ENCODE measurements around the gene SH3BGR. TPM values are rescaled to one million over a fixed set of nuclear protein-coding genes. Genes with fewer than 3 reads are reported as not detected.
"Not testable (repeated sequence)": the region's sequence is repeated elsewhere in the genome, so short reads cannot be mapped to it uniquely, and the experiment has no call there.

Gene SH3BGR
- total RNA-seq = 1 to 10 TPM; 3.3 to 6.3 (median 5.0) TPM

DNA sequence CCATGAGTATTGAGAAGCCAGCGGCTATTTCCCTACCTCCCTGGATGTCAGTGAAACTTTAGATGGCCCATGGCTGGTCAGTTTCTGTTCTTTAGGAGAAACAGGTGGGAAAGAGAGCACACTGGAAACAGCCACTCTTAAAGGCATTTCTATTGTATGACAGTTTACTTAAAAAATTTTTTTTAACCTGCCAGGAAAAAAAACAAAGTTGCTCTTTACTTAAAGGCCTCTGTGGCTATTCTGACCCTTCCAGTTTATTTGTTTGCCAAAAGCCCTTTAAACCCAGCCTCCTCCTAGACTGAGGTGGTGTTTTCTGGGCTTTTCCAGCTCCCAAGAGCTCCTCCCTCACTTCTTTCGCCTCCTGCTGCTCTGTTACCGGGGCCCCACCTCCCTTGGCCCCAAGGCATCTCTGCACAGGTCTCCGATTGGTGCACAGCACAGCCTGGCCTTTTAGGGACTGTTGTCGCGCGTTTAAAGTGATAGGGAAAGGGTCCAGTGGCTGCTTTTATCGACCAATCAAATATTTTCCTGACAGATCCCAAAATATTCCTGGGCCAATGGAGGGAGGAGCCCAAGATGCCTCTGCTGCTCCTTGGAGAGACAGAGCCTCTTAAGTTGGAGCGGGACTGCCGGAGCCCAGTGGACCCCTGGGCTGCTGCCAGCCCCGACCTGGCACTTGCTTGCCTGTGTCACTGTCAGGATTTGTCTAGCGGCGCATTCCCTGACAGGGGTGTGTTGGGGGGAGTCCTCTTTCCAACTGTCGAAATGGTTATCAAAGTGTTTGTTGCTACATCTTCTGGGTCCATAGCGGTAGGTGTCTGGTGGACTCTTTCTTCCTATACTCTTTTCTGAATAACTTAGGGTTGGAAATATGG is at the start of gene SH3BGR:
Gene SH3BGR (plus strand): TSS at position 639 of the 875 bp plus-strand sequence. CDS start 127 bp downstream, at position 766.
- no peaks in the 10 kb centered on the region for H3K4me1 ChIP-seq
- TF ChIP-seq POLR2AphosphoS5 (IDR thresholded peaks at IDR 0.05) = no peak
- no peak for TF ChIP-seq POLR2A (IDR thresholded peaks at IDR 0.05)
- TF ChIP-seq, protein P1, sequence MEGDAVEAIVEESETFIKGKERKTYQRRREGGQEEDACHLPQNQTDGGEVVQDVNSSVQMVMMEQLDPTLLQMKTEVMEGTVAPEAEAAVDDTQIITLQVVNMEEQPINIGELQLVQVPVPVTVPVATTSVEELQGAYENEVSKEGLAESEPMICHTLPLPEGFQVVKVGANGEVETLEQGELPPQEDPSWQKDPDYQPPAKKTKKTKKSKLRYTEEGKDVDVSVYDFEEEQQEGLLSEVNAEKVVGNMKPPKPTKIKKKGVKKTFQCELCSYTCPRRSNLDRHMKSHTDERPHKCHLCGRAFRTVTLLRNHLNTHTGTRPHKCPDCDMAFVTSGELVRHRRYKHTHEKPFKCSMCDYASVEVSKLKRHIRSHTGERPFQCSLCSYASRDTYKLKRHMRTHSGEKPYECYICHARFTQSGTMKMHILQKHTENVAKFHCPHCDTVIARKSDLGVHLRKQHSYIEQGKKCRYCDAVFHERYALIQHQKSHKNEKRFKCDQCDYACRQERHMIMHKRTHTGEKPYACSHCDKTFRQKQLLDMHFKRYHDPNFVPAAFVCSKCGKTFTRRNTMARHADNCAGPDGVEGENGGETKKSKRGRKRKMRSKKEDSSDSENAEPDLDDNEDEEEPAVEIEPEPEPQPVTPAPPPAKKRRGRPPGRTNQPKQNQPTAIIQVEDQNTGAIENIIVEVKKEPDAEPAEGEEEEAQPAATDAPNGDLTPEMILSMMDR (IDR thresholded peaks at IDR 0.05) = no peak
- intact Hi-C loops (cut with DNase I; ENCODE audit: low total_unique reads) = no loop called here
- peak within 1 kb of the TSS; percentile 1 to 63 (median 44) for H3K4me3 ChIP-seq
- H3K36me3 ChIP-seq = no peaks in the 10 kb centered on the region
- peak; percentile 64 to 86 for DNase-seq (ENCODE audit: low spot score in 2 of 2)
- H3K9me3 ChIP-seq = no peaks in the 10 kb centered on the region
- peak within 1 kb of the TSS; percentile 86 to 88 for H3K27ac ChIP-seq
- H3K27me3 ChIP-seq = no peaks in the 10 kb centered on the region

DNA sequence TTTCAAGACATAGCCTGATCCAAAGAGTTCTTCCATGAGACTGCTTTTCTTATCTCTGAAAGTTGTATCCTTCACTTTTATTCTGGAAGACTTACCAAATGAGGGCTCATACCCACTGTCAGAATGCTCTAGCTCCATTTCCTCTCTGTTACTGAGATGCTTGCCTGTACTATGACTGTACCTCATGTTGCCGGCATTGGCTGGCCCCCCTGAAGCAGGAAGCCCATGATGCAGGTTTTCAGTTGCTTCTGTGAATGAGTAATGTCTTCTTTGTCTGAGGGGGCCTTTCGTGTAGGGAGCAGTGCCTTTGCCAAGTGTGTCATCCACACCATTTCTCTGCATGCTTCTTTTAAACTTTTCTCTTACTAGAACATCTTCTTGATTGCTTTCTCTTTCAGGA is 45.7 kb upstream of the SH3BGR start:
- TF ChIP-seq POLR2A (IDR thresholded peaks at IDR 0.05) = no peak
- TF ChIP-seq POLR2AphosphoS5 (IDR thresholded peaks at IDR 0.05) = no peak
- TF ChIP-seq, protein P1 (IDR thresholded peaks at IDR 0.05) = no peak

DNA sequence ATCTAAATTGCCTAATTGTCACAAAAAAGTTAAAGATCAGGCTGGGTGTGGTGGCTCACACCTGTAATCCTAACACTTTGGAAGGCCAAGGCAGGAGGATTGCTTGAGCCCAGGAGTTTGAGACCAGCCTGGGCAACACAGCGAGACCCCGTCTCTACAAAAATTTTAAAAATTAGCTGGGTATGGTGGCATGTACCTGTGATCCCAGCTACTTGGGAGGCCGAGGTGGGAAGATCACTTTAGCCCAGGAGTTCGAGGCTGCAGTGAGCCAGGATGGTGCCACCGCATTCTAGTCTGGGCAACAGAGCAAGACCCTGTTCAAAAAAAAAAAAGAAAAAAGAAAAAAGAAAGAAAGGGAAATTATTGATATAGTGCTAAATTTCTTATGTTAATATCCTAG is 32.6 kb upstream of the SH3BGR start:
- H3K4me1 ChIP-seq; H3K36me3 ChIP-seq; DNase-seq (ENCODE audit: low spot score in 2 of 2); intact Hi-C loops (cut with DNase I; ENCODE audit: low total_unique reads); H3K27me3 ChIP-seq; H3K4me3 ChIP-seq; H3K27ac ChIP-seq; H3K9me3 ChIP-seq: not testable (repeated sequence)

More for the DNA sequence above, 45.7 kb upstream of the SH3BGR start:
- intact Hi-C loops (cut with DNase I; ENCODE audit: low total_unique reads) = no loop called here
- Histone ChIP-seq H3K4me3 (no peak overlapping the region), H3K36me3 (no peaks in the 10 kb centered on the region), H3K9me3 (peaks cover 0 to 8% of the 10 kb centered on the region in 2 donors), H3K27ac (no peak overlapping the region), H3K27me3 (no peaks in the 10 kb centered on the region), H3K4me1 (no peaks in the 10 kb centered on the region)
- no peak for DNase-seq (ENCODE audit: low spot score in 2 of 2)

DNA sequence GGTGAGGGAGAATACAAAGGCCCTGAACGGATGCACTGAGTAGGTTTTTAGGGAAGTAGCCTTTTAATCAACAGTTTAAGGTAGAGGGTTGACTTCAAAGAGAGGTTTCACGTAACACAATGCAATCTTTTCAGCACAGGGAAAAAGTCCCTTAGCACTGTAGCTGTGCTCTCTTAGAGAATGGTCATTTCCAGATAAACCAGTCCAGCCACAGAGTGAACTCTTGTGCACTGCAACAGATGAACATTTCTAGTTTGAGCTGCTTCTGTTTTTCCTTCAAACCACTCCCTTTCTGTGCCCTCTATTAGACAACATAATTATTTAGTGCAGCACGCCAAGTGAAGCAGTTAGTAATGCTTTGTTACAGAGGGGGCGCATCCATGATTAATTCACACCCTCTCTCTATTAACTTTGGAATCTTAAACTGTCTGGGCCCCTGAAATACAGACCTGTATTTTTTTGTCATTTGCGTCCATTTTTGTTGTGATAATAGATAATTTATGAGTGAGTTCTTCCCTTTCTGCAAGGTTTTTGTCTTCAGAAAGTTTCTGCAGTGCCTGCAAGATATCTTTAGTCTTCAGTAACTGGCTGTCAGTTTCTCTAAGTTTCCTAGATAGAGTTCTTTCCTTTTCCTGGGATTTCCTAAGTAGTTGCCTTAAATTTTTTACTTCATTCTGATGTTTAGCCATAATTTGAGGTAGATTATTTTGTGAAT is 29.1 kb upstream of the SH3BGR start:
- no peaks in the 10 kb centered on the region for H3K9me3 ChIP-seq
- TF ChIP-seq, protein P1 (IDR thresholded peaks at IDR 0.05) = no peak
- no peak for TF ChIP-seq POLR2AphosphoS5 (IDR thresholded peaks at IDR 0.05)
- TF ChIP-seq POLR2A (IDR thresholded peaks at IDR 0.05) = no peak
- no peaks in the 10 kb centered on the region for H3K27me3 ChIP-seq
- no peaks in the 10 kb centered on the region for H3K36me3 ChIP-seq
- H3K4me1 ChIP-seq = no peaks in the 10 kb centered on the region
- intact Hi-C loops (cut with DNase I; ENCODE audit: low total_unique reads) = no loop called here
- H3K4me3 ChIP-seq = no peak overlapping the region
- H3K27ac ChIP-seq = peak overlapping the region in 1 of 2 donors; percentile 22
- DNase-seq (ENCODE audit: low spot score in 2 of 2) = no peak

DNA sequence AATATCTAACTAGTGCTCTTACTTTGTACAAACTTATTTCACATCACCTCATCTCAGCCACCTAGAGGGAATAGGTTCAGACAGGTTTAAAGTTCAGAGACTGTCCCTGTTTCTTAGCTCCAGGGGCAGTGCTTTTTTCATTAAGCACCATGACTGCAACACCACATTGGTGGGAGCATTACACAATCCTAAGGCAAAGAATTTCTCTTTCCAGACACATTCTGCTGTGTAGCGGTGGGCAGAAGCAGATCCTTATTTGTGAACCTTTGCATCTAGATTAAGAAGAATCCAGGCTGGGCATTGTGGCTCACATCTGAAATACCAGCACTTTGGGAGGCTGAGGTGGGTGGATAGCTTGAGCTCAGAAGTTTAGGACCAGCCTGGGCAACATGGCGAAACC is 22.3 kb upstream of the SH3BGR start:
- TF ChIP-seq POLR2AphosphoS5 (IDR thresholded peaks at IDR 0.05) = no peak
- TF ChIP-seq, protein P1 (IDR thresholded peaks at IDR 0.05) = no peak
- no peak for TF ChIP-seq POLR2A (IDR thresholded peaks at IDR 0.05)
- Histone ChIP-seq H3K4me3 (no peak overlapping the region), H3K9me3 (no peaks in the 10 kb centered on the region), H3K4me1 (no peaks in the 10 kb centered on the region), H3K36me3 (no peaks in the 10 kb centered on the region), H3K27ac (no peak overlapping the region), H3K27me3 (no peaks in the 10 kb centered on the region)
- intact Hi-C loops (cut with DNase I; ENCODE audit: low total_unique reads) = no loop called here
- no peak for DNase-seq (ENCODE audit: low spot score in 2 of 2)

All from breast epithelium (tissue), 4 donors.